Astrocyte (in vitro differentiated cells and primary cell): ENCODE measurements around the gene TMIGD2. TPM values are rescaled to one million over a fixed set of nuclear protein-coding genes. Genes with fewer than 3 reads are reported as not detected.

ENCODE experiments used
- DNase-seq: peaks from one replicate; pipeline ENCODE4 v3.0.0-alpha.2; 2010; ENCODE audit warnings: low read depth
- FAIRE-seq: peaks from 2 replicates; lab custom pipeline; 2011; peaks lifted over from hg19 to GRCh38; lab: Jason Lieb, UNC
- H2AFZ ChIP-seq: 2 replicates; pipeline ENCODE4 v1.6.0; 2012; ENCODE audit warnings: low read depth, low read length, inconsistent platforms
- H3K27ac ChIP-seq: 2 replicates; pipeline ENCODE4 v1.5.1; 2011; ENCODE audit warnings: low read depth, low read length, inconsistent platforms
- H3K27me3 ChIP-seq: 2 replicates; pipeline ENCODE4 v1.6.0; 2011; ENCODE audit warnings: low read length, inconsistent platforms; ENCODE audit not compliant: insufficient read depth
- H3K36me3 ChIP-seq: 2 replicates; pipeline ENCODE4 v1.5.1; 2011; ENCODE audit warnings: low read length, inconsistent platforms; ENCODE audit not compliant: insufficient read depth
- H3K4me1 ChIP-seq: 2 replicates; pipeline ENCODE4 v1.5.1; 2011; ENCODE audit warnings: low read length, inconsistent platforms; ENCODE audit not compliant: insufficient read depth
- H3K4me2 ChIP-seq: 2 replicates; pipeline ENCODE4 v1.6.0; 2012; ENCODE audit warnings: low read length, inconsistent platforms
- H3K4me3 ChIP-seq: 2 replicates; pipeline ENCODE4 v1.5.1; 2011; ENCODE audit warnings: low read depth, mild to moderate bottlenecking, low read length, inconsistent platforms; ENCODE audit not compliant: insufficient read depth
- H3K79me2 ChIP-seq: 2 replicates; pipeline ENCODE4 v1.6.0; 2012; ENCODE audit warnings: mild to moderate bottlenecking, low read length, inconsistent platforms; ENCODE audit not compliant: insufficient read depth
- H3K9ac ChIP-seq: 2 replicates; pipeline ENCODE4 v1.6.0; 2012; ENCODE audit warnings: mild to moderate bottlenecking, low read length, inconsistent platforms
- H3K9me3 ChIP-seq: 2 replicates; pipeline ENCODE4 v1.5.1; 2012; ENCODE audit warnings: low read depth, mild to moderate bottlenecking, low read length, inconsistent platforms; ENCODE audit not compliant: insufficient read depth
- H4K20me1 ChIP-seq: 2 replicates; pipeline ENCODE4 v1.6.0; 2012; ENCODE audit warnings: low read length, inconsistent platforms; ENCODE audit not compliant: insufficient read depth
- H3K27ac Mint-ChIP-seq: one replicate; pipeline ENCODE4 v1.8.0; 2021; ENCODE audit warnings: mild to moderate bottlenecking, mixed read lengths; ENCODE audit not compliant: unreplicated experiment
- H3K27me3 Mint-ChIP-seq: one replicate; pipeline ENCODE4 v1.8.0; 2021; ENCODE audit warnings: low read depth, mixed read lengths; ENCODE audit not compliant: unreplicated experiment
- H3K36me3 Mint-ChIP-seq: one replicate; pipeline ENCODE4 v1.8.0; 2021; ENCODE audit warnings: low read depth, mixed read lengths; ENCODE audit not compliant: unreplicated experiment
- H3K4me1 Mint-ChIP-seq: one replicate; pipeline ENCODE4 v1.8.0; 2021; ENCODE audit warnings: low read depth, mixed read lengths; ENCODE audit not compliant: unreplicated experiment
- H3K4me3 Mint-ChIP-seq: one replicate; pipeline ENCODE4 v1.8.0; 2021; ENCODE audit warnings: mild to moderate bottlenecking, moderate library complexity, mixed read lengths; ENCODE audit not compliant: unreplicated experiment
- H3K9me3 Mint-ChIP-seq: one replicate; pipeline ENCODE4 v1.8.0; 2021; ENCODE audit warnings: mild to moderate bottlenecking, mixed read lengths; ENCODE audit not compliant: unreplicated experiment
- CTCF ChIP-seq: IDR thresholded peaks from 2 replicates; pipeline ENCODE4 v1.5.1; 2011; ENCODE audit warnings: low read depth, mild to moderate bottlenecking, inconsistent platforms, low read length, moderate library complexity; ENCODE audit not compliant: insufficient read depth
- EZH2 ChIP-seq: IDR thresholded peaks from 2 replicates; pipeline ENCODE4 v1.6.1; 2012; ENCODE audit warnings: mild to moderate bottlenecking, low read length, inconsistent platforms; ENCODE audit not compliant: insufficient read depth
- total RNA-seq: library from RNA; stranded (reverse); gene quantifications from 2 replicates; pipeline ENCODE4 v1.2.1, GENCODE V29; 2021

Gene TMIGD2
- total RNA-seq, 1 donor from 2014 or later = not detected

DNA sequence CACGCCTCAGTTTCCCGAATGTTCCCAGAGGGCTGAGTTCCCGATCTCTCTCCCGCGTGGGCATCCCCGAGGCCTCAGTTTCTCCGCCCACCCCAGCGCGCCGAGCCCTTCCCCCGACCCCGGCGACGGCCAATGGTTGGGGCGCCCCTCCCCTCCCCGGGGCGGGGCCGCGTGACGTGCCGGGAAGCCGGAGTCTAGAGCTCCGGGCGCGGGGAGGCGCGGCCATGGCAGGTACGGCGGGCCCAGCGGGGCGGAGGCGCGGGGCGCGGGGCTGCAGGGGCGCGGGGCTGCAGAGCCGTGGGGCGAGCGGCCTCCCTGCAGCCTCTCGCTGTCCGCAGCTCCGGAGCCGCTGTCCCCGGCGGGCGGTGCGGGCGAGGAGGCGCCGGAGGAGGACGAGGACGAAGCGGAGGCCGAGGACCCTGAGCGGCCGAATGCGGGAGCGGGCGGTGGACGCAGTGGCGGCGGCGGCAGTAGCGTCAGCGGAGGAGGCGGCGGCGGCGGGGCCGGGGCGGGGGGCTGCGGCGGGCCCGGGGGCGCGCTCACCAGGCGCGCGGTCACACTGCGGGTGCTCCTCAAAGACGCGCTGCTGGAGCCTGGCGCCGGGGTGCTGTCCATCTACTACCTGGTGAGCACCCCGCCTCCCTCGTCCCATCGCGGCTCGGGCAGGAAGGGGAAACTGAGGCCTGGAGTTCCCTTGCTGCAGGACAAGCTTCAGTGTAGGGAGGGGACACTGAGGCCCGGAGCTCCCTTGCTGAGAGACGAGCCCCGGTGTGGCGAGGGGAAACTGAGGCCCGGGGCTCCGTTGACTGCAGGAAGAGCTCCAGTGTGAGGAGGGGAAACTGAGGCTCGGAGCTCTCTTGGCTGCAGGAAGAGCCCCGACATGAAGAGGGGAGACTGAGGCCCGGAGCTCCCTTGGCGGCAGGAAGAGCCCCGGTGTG, 41.5 kb upstream of the TMIGD2 start, which contains the start of gene MPND:
Gene MPND (plus strand): TSS at position 193 of the 938 bp plus-strand sequence. CDS start 32 bp downstream, at position 225.
- Histone ChIP-seq H3K79me2 (no peaks in the 10 kb centered on the region), H3K4me2 (peak within 1 kb of the TSS; percentile 99), H3K4me1 (peaks cover 13% of the 10 kb centered on the region), H3K9ac (peak within 1 kb of the TSS; percentile 85), H2AFZ (peak within 1 kb of the TSS; percentile 97), H4K20me1 (no peaks in the 10 kb centered on the region), H3K36me3 (no peaks in the 10 kb centered on the region), H3K4me3 (peak within 1 kb of the TSS; percentile 81), H3K9me3 (no peaks in the 10 kb centered on the region), H3K27ac (peak within 1 kb of the TSS; percentile 76), H3K27me3 (no peaks in the 10 kb centered on the region)
- Mint-ChIP-seq H3K36me3 (peaks cover 5% of the 10 kb centered on the region), H3K27me3 (peaks cover 2% of the 10 kb centered on the region), H3K4me1 (peaks cover 3% of the 10 kb centered on the region), H3K4me3 (peak within 1 kb of the TSS; percentile 91), H3K27ac (peak within 1 kb of the TSS; percentile 64), H3K9me3 (no peaks in the 10 kb centered on the region)
- TF ChIP-seq CTCF (no peak), EZH2 (no peak)
- peak; percentile 55 for DNase-seq
- FAIRE-seq = no peak

DNA sequence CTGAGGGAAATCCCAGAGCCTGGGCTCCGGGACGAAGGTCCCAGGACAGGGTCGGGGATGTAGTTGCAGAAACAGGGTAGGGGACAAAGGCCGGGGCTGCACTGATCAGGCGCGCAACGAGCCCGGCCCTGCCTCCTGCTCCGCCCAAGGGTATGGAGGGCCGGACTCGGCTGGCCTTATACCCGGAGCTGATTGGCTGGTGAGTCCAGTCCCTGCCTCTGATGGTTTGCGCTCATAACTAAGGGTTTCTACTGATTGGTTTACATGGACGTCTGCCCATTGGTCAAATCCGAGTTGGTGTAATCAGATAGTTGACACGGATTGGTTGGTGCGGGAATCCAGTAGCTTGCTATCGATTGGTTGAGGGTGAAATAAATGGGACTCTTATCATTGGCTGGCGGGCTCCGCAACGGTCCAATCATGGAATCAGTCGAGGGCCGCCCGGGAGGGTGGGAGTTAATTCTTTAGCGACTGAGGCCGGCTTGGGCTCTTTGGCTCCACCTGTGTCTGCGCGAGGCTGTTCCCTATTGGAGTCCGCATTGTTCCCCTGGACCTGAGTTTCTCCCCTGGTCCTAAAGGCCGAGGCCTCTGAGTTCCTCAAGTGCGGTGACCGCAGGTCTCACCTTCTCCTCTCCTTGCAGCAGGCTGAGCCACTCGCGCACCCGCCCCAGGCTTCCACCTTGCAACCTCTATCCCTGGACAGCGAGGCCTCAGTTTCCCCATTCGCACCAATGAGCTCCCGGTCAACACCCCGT, 40.6 kb upstream of the TMIGD2 start:
- DNase-seq (peak; percentile 100), FAIRE-seq (peak; percentile 95)
- H3K9ac ChIP-seq = peak overlapping the region; percentile 85
- H4K20me1 ChIP-seq = no peaks in the 10 kb centered on the region
- H3K36me3 ChIP-seq = no peaks in the 10 kb centered on the region
- peak overlapping the region; percentile 76 for H3K27ac ChIP-seq
- H3K27me3 ChIP-seq = no peaks in the 10 kb centered on the region
- H3K79me2 ChIP-seq = no peaks in the 10 kb centered on the region
- no peaks in the 10 kb centered on the region for H3K9me3 ChIP-seq
- Mint-ChIP-seq H3K4me1 (peaks cover 5% of the 10 kb centered on the region), H3K27ac (peak overlapping the region; percentile 64), H3K27me3 (peaks cover 5% of the 10 kb centered on the region), H3K36me3 (peaks cover 5% of the 10 kb centered on the region), H3K9me3 (peaks cover 1% of the 10 kb centered on the region), H3K4me3 (peak overlapping the region; percentile 91)
- peak overlapping the region; percentile 97 for H2AFZ ChIP-seq
- H3K4me2 ChIP-seq = peak overlapping the region; percentile 99
- H3K4me1 ChIP-seq = peaks cover 18% of the 10 kb centered on the region
- TF ChIP-seq CTCF (peak; percentile 16), EZH2 (peak; percentile 100)
- H3K4me3 ChIP-seq = peak overlapping the region; percentile 81
